Mesothelial cell of epicardium (in vitro differentiated cells): ENCODE data around the gene PTGER4. TPM values are rescaled to one million over a fixed set of nuclear protein-coding genes. Genes with fewer than 3 reads are reported as not detected.
"Not testable (repeated sequence)": the region's sequence is repeated elsewhere in the genome, so short reads cannot be mapped to it uniquely, and the experiment has no call there.

Experiments
- DNase-seq, 2 experiments: peaks; one replicate each; pipeline ENCODE4 v3.0.0; 2021; ENCODE audit warnings: low spot score in 2 of 2; ENCODE audit not compliant: unreplicated experiment in 2 of 2
- H3K27ac Mint-ChIP-seq: 2 replicates; pipeline ENCODE4 v1.8.0; 2021; ENCODE audit warnings: mixed read lengths
- H3K27me3 Mint-ChIP-seq: 2 replicates; pipeline ENCODE4 v1.8.0; 2021; ENCODE audit warnings: low read depth, mixed read lengths
- H3K36me3 Mint-ChIP-seq: 2 replicates; pipeline ENCODE4 v1.8.0; 2021; ENCODE audit warnings: mixed read lengths
- H3K4me1 Mint-ChIP-seq: 2 replicates; pipeline ENCODE4 v1.8.0; 2021; ENCODE audit warnings: mixed read lengths
- H3K4me3 Mint-ChIP-seq: 2 replicates; pipeline ENCODE4 v1.8.0; 2021; ENCODE audit warnings: mild to moderate bottlenecking, moderate library complexity, mixed read lengths
- H3K9me3 Mint-ChIP-seq: 2 replicates; pipeline ENCODE4 v1.8.0; 2021; ENCODE audit warnings: mixed read lengths
- CTCF ChIP-seq: fragments of 200-600 bp; sonication (generic); IDR thresholded peaks from one replicate; pipeline ENCODE4 v1.5.0; 2021; ENCODE audit warnings: antibody characterized with exemption; ENCODE audit not compliant: unreplicated experiment
- total RNA-seq: library from RNA; stranded (reverse); gene quantifications from 3 replicates; pipeline ENCODE4 v1.2.1, GENCODE V29; 2021

The PTGER4 gene
- total RNA-seq, 1 donor from 2014 or later = 40.0 TPM

DNA sequence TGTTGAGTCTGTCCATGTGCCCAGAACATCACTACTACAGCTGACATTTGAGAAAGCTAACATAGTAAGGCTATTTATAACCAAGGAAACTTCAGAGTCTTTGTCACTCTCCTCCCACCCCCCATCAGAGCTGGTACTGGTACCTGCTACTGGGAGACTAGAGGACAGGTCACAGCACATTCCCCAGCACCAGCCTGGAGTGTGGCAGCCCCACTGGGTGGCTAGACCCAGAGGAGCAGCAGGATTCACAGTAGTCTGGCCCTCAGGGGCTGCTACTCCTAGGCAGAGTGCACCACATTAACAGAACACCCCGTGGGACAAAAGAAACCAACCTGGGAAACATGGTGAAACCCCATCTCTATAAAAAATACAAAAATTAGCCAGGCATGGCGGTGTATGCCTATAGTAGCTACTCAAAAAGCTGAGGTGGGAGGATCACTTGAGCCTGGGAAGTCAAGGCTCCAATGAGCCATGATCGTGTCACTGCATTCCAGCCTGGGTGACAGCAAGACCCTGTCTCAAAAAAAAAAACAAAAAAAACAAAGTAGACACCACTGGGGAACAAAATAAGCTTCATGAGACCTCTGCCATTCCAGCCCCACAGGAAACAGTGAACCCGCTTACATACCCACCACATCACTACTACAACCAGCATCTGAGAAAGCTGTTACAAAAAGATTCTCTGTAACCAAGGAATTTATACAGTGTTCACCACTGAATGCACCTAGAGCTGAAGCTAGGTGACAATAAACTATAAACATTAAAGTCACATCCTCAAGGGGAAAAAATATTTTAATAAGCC, 26.3 kb upstream of the PTGER4 start:
- no peak for TF ChIP-seq CTCF
- no peaks in the 10 kb centered on the region for H3K27me3 Mint-ChIP-seq
- DNase-seq = no peak
- H3K4me1 Mint-ChIP-seq = peaks cover 5% of the 10 kb centered on the region
- peaks cover 8% of the 10 kb centered on the region for H3K9me3 Mint-ChIP-seq
- H3K36me3 Mint-ChIP-seq = no peaks in the 10 kb centered on the region
- H3K27ac Mint-ChIP-seq = no peak overlapping the region
- no peak overlapping the region for H3K4me3 Mint-ChIP-seq

DNA sequence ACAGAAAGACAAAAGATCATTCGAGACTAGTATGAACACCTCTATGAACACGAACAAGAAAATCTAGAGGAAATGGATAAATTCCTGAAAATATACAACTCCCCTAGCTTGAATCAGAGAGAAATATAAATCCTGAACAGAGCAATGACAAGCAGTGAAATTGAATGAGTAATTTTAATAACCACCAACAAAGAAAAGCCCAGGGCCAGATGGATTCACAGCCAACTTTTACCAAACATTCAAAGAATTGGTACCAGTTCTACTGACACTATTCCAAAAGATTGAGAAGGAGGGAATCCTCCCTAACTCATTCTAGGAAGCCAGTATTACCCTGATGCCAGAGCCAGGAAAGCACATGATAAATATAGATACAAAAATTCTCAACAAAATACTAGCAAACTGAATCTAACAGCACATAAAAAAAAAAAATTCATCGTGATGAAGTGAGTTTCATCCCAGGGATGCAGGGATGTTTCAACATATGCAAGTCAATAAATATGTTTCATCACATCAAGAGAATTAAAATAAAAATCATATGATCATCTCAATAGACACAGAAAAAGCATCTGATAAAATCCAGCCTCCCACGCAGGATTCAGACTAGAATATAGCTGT, 25.2 kb upstream of the PTGER4 start:
- peaks cover 5% of the 10 kb centered on the region for H3K4me1 Mint-ChIP-seq
- TF ChIP-seq CTCF = no peak
- no peaks in the 10 kb centered on the region for H3K36me3 Mint-ChIP-seq
- DNase-seq = no peak
- no peak overlapping the region for H3K4me3 Mint-ChIP-seq
- H3K27ac Mint-ChIP-seq = no peak overlapping the region
- peaks cover 8% of the 10 kb centered on the region for H3K27me3 Mint-ChIP-seq
- peaks cover 8% of the 10 kb centered on the region for H3K9me3 Mint-ChIP-seq

GRCh38 chr5:40655138-40655537, 24.6 kb upstream of the PTGER4 start:
- no peak for TF ChIP-seq CTCF
- H3K4me3 Mint-ChIP-seq = no peak overlapping the region
- peaks cover 5% of the 10 kb centered on the region for H3K4me1 Mint-ChIP-seq
- H3K27ac Mint-ChIP-seq = no peak overlapping the region
- H3K36me3 Mint-ChIP-seq = no peaks in the 10 kb centered on the region
- peaks cover 8% of the 10 kb centered on the region for H3K9me3 Mint-ChIP-seq
- H3K27me3 Mint-ChIP-seq = peaks cover 8% of the 10 kb centered on the region
- no peak for DNase-seq

DNA sequence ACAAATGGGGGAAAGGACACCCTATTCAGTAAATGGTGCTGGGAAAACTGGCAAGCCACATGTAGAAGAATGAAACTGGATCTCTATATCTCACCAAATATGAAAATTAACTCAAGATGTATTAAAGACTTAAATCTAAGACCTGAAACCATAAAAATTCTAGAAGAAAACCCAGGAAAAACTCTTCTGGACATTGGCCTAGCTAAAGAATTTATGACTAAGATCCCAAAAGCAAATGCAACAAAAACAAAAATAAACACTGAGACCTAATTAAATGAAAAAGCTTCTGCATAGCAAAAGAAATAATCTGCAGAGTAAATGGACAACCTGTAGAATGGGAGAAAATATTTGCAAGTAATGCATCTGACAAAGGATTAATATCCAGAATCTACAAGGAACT, 23.6 kb upstream of the PTGER4 start:
- H3K4me3 Mint-ChIP-seq, H3K27me3 Mint-ChIP-seq, H3K4me1 Mint-ChIP-seq, H3K36me3 Mint-ChIP-seq, DNase-seq, H3K9me3 Mint-ChIP-seq, H3K27ac Mint-ChIP-seq: not testable (repeated sequence)

DNA sequence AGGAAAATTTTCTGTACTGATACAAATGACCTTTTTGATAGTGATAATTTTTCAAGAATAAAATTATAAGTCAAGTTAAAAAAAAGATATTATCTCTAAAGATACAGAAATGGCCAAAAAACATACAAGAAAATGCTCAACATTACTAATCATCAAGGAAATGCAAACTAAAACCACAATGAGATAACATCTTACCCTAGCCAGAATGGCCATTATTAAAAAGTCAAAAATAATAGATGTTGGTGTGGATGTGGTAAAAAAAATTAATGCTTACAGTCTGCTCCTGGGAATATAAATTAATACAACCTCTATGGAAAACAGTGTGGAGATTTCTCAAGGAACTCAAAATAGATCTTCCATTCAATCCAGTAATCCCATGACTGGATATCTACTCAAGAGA, 22.9 kb upstream of the PTGER4 start:
- Mint-ChIP-seq H3K4me3 (no peak overlapping the region), H3K27me3 (peaks cover 10% of the 10 kb centered on the region), H3K4me1 (peaks cover 5% of the 10 kb centered on the region), H3K9me3 (peaks cover 8% of the 10 kb centered on the region), H3K36me3 (no peaks in the 10 kb centered on the region), H3K27ac (no peak overlapping the region)
- TF ChIP-seq CTCF = no peak
- no peak for DNase-seq

- H3K27me3 Mint-ChIP-seq = peaks cover 13% of the 10 kb centered on the region
- H3K27ac Mint-ChIP-seq = no peak overlapping the region
- no peak for TF ChIP-seq CTCF
- no peak overlapping the region for H3K4me3 Mint-ChIP-seq
- DNase-seq = no peak
- no peaks in the 10 kb centered on the region for H3K4me1 Mint-ChIP-seq
- peaks cover 8% of the 10 kb centered on the region for H3K9me3 Mint-ChIP-seq
- H3K36me3 Mint-ChIP-seq = no peaks in the 10 kb centered on the region
These were observed 19.0 kb upstream of the PTGER4 start for GRCh38 chr5:40660751-40661150.
